ENCODE measurements around the gene TMEM205.
"Not testable (repeated sequence)": the region's sequence is repeated elsewhere in the genome, so short reads cannot be mapped to it uniquely, and the experiment has no call there.

The TMEM205 gene

GRCh38 chr19:11340099-11340467, 6.0 kb downstream of the TMEM205 start:
- not testable (repeated sequence) for DNase-seq (ENCODE audit: low read depth in 3 of 3, low spot score in 1 of 3)

DNA sequence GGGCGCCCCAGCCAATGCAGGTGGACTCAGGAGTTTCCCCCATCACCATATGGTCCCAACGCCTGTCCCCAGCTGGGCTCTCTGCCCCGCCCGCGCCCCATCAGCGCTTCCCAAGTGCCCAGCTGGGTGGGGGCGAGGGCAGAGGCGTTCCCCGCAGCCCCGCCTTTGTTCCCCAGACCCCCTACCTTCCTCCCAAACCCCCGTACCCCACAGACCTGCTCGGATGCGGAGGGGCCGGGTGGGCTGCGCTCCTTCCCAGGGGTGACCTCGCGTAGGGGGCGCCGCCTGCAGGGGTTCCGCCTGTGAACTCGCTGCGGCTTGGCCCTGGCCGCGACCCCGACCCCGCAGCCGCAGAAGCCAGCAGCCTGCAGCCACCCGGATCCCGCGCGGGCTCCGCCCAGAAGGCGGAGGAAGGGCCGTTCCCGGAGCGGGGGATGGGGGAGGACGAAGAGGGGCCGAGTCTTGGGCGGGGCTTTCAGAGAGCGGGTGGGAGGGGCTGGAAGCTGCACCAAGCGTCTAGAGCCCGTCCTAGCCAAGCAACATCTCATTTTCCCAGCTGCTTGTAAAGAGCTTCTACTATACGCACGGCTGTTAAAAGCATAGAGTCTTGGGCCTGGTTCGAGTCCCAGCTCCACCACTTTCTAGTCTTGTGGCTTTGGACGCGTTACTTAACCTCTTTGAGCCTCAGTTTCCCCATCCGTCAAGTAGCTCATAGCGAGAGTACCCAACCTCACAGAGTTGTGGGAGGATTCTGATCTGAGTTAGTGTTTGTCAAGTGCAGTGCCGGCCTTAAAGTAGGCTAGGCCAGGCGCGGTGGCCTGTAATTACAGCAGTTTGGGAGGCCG, 6.6 kb downstream of the TMEM205 start, which contains the start of gene RAB3D:
TSS of gene RAB3D (minus strand) at position 404 of the 845 bp plus-strand sequence. CDS start 2,258 bp downstream, outside the sequence.
- peak; percentile 21 to 72 (median 55) for DNase-seq (ENCODE audit: low read depth in 3 of 3, low spot score in 1 of 3)

DNA sequence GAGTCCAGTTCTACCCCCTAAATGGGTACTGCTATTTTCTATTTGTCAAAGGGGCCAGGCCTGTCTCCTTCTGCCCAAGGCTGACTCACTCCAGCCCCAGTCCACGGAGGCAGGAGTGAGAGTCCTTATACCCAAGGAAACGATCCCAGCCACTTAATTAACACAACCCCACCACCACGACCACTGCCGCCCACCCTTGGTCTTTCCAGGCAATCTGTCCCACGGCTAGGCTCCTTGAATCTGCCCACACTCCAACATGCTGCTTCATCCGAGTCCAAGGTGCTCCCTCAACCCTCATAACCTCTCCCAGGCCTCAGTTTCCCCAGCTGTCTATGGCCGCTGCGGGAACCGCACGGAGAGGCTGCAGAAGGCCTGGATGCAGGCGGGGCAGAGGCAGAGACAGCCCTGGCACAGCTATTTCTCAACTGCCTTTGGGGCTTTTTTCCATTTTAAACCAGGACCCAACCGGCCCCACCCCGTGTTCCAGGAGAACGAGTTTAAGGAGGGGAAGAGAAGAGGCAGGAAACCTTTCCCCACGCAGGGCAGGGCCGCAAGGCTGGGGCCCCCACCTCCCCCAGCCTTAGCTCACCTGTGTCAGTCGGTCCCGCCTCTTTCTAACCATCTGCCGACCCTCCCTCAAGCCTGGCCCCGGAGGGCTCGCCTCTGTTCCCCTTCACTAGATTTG, 7.4 kb downstream of the TMEM205 start:
- DNase-seq (ENCODE audit: low read depth in 3 of 3, low spot score in 1 of 3) = no peak

DNA sequence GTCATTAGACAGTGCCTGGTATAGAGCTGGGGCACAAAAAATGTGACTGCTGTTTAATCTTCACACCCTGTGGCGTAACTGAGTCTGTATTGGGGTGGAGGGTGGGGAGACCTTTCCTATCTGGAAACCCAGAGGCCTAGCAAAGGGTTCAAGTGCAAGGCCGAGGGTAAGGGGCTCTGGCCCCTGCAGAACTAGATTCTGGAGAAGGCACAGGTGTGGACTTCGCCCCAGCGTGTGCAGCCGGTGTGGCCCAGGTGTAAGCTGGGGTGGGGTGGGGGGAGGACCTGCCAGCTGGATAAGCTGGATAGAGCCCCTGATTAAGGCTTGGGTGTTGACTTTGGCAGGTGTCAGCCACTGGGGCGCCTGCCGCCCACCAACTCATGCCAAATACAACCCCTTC, 7.9 kb downstream of the TMEM205 start:
- DNase-seq (ENCODE audit: low read depth in 3 of 3, low spot score in 1 of 3) = no peak

GRCh38 chr19:11337080-11337479, 9.0 kb downstream of the TMEM205 start:
- DNase-seq (ENCODE audit: low read depth in 3 of 3, low spot score in 1 of 3) = no peak

DNA sequence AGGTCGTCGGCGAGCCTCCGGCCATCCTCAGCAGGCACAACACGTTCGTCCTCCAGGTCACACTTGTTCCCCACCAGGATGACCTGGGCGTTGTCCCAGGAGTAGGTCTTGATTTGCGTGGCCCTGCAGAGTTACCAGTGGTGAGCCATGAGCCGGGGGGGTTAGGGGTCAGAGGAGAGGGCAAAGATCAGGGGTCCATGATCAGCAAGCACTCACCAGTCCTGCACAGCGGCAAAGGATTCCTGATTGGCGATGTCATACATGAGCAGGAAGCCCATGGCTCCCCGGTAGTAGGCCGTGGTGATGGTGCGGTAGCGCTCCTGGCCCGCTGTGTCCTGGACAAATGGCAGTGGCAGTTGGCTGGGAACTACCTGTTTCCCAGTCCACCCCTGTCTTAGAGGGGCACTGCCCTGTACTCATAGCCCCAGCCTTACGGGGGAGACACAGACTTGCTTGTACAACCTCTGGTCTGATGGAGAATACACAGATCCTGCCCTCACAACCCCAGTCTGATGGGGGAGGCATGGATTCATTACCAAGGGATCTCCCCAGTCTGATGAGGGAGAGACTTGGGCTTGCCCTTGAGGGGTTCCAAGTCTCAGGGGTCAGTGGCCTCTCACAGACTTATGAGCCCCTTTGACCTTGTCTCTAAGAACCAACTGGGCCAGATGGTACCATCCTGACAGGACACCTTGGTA, 10.5 kb downstream of the TMEM205 start:
- DNase-seq (ENCODE audit: low read depth in 3 of 3, low spot score in 1 of 3) = no peak

- DNase-seq (ENCODE audit: low read depth in 3 of 3, low spot score in 1 of 3) = not testable (repeated sequence)
Measured at GRCh38 chr19:11333838-11334237, 12.2 kb downstream of the TMEM205 start.

DNA sequence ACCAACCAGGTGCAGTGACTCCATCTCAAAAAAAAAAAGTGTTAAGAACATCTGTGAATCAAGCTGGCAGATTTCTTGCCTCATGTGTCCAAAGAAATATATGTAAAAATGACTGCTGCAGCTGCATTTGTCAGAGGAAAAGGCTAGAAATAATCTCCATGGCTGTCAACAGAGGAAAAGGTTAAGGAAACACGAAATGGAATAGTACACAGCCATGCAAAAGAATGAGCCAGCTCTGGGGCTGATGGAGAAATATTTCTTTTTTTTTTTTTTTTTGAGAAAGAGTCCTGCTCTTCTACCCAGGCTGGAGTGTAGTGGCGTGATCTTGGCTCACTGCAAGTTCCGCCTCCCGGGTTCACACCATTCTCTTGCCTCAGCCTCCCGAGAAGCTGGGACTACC, 13.2 kb downstream of the TMEM205 start:
- DNase-seq (ENCODE audit: low read depth in 3 of 3, low spot score in 1 of 3) = no peak

GRCh38 chr19:11331502-11331901, 14.6 kb downstream of the TMEM205 start:
- no peak for DNase-seq (ENCODE audit: low read depth in 3 of 3, low spot score in 1 of 3)

DNA sequence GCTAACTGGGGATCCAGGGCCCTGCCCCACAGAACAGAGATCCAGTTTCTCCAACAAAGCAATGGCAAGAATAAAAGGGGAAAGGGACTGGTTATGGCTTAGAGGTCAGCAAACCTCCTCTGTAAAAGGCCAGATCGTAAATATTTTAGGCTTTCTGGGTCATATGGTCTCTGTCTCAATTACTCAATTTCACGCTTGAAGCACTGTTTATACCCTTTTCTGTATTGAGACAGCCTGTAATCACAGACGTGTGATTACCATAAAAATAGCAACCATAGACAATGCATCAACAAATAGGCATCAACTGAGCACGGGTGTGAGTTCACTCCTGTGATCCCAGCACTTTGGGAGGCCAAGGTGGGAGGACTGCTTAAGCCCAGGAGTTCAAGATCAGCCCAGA, 15.9 kb downstream of the TMEM205 start:
- no peak for DNase-seq (ENCODE audit: low read depth in 3 of 3, low spot score in 1 of 3)

GRCh38 chr19:11325544-11325943, 20.5 kb downstream of the TMEM205 start:
- DNase-seq (ENCODE audit: low read depth in 3 of 3, low spot score in 1 of 3) = no peak

- DNase-seq (ENCODE audit: low read depth in 3 of 3, low spot score in 1 of 3) = no peak
Measured at GRCh38 chr19:11324748-11325389, 21.2 kb downstream of the TMEM205 start.

DNA sequence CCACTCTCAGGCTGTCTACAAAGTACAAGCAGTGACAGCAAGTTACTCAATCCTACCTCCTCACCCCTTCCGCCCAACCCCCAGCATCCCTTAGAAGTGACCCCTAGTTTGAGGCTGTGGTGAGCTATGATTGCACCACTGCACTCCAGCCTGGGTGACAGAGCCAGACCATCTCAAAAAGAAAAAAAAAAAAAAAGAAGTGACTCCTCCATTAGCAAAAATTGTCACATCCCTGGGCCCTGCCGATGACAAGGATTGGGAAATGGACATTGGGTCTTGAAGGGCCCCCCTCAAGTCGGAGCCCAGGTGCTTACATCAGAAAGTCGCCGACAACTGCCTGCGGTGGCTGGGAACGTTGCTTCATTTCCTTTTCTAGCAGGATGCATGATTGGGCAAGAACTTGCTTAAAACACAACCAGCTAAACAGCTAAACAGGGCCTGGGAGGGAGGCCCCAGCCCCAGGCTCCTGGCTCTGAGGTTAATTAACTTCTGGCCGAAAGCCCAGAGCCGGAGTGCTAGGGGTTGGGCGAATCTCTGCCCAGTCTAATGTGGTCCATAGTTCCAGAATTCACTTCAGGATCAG, 21.9 kb downstream of the TMEM205 start:
- no peak for DNase-seq (ENCODE audit: low read depth in 3 of 3, low spot score in 1 of 3)

DNA sequence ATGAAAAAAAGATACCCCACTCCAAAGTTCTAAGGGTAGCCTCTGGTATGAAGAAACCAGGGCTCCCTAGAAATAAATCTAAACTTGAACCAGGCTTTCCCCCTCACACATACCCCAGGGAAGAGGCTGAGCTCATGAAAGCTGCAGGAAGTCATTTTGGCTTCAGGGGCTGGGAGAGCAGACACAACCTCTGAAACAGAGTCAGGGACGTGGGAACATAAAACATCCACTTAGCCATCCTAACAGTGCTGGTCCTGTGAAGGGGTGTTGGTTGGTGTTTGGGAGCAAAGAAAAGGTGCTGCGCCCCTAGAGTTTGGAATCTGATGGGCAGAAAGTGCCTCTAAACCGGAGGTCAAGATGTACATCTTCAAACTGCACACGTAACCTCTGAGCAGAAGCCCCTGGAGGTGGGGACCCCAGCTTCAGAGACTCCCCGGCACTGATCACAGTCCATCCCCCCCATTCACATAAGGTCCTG, 22.4 kb downstream of the TMEM205 start:
- no peak for DNase-seq (ENCODE audit: low read depth in 3 of 3, low spot score in 1 of 3)

DNA sequence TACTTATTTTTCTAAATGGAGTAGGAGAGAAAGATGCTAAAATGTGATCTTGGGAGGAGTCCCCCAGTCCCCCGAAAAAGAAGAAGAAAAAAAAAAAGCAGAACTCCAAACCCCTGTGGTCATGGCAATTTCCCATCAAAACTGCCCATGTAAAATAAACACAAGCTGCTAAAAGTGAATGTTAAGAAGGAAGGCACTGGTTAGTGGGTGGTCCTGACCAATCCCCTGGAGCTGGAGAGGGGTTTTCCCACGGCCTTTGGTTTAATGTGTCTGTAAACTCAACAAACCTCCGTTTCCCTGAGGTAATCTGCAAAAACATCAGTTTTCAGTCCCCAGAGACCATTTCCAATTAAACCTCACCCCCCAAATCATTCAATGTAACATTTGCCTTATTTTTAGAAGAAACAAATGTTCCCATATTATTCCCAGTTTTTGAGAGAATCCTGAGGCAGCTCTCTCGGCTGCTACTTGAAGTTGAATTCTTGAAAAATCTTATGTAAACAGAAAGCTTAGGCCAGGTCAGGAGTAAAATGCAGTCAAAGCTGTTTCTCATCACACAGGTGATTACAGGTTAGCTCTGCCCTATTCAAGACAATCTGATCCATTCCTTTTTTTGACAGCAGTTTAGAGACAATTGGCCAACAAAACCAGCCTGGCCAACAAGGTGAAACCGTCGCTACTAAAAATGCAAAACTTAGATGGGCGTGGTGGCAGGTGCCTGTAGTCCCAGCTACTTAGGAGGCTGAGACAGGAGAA, 23.6 kb downstream of the TMEM205 start:
- DNase-seq (ENCODE audit: low read depth in 3 of 3, low spot score in 1 of 3) = no peak

DNA sequence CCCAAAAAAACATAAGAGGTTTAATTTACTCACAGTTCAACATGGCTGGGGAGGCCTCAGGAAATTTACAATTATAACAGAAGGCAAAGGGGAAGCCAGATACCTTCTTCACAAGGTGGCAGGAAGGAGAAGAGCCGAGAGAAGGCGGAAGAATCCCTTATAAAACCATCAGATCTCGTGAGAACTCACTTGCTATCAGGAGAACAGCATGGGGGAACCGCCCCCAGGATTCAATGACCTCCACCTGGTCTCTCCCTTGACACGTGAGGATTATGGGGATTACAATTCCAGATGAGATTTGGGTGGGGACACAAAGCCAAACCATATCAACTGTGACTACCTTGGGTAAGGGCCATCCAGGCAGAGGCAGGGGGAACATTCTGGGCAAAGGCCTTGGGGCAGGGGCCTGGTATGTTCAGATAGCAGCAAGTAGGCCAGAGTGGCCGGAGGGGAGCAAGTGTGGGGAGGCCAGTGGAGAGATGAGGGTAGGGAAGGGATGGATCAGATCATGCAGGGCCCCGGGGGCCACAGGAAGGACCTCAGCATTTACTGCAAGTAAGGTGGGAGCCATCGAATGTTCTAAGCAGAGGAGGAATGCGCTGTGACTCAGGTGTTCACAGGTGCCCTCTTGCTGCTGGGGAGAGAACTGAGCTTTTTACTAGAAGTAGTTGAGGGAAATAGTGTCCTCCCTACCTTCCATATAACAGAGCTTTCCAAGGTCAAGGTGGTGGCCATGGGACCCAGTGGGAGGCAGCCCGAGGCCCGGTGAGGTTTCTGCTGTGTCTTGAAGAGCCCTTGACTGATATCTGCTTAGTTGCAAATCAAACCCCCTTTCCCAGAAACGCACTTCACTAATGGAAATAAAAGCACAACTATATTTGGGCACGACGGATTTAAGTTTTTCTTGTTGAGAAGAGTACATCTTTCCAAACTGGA, 24.6 kb downstream of the TMEM205 start:
- DNase-seq (ENCODE audit: low read depth in 3 of 3, low spot score in 1 of 3) = no peak

- not testable (repeated sequence) for DNase-seq (ENCODE audit: low read depth in 3 of 3, low spot score in 1 of 3)
Measured at GRCh38 chr19:11320278-11320995, 25.6 kb downstream of the TMEM205 start.

DNA sequence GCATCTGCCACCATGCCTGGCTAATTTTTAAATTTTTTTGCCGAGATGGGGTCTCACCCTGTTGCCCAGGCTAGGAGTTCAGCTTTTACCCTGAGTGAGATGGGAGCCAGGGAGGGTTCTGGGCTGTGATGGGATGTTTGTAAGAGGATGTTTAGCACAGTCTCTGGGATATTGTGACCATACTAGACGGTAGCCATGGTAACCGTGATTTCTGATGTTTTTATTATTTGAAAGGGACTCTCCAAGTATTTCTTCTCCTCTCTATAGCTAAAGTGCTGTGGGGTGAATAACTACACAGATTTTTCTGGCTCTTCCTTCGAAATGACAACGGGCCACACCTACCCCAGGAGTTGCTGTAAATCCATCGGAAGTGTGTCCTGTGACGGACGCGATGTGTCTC, 39.7 kb downstream of the TMEM205 start:
- DNase-seq (ENCODE audit: low read depth in 3 of 3, low spot score in 1 of 3) = no peak

All from stimulated activated CD4-positive, alpha-beta T cell treated with anti-CD3 and anti-CD28 coated beads, TNF-alpha, amount 100 ng/mL, for 1 hour (primary cell).